GM12892 (cell line): ENCODE measurements around the gene ETV3.

Experiments
- POLR2A ChIP-seq: IDR thresholded peaks from 2 replicates; pipeline ENCODE4 v1.6.1; 2011; ENCODE audit warnings: low read depth, low read length, control low read depth
- TAF1 ChIP-seq: IDR thresholded peaks from 2 replicates; pipeline ENCODE4 v1.6.1; 2011; ENCODE audit warnings: low read depth, mild to moderate bottlenecking, control low read depth, low read length, borderline replicate concordance

GRCh38 chr1:157142765-157143423 lies 4.7 kb upstream of the ETV3 start:
- TF ChIP-seq POLR2A (no peak), TAF1 (no peak)
